ENCODE results near the gene FRG2. TPM values are rescaled to one million over a fixed set of nuclear protein-coding genes. Genes with fewer than 3 reads are reported as not detected.

FRG2 gene
- total and polyA plus RNA-seq, 2 experiments from 2014 or later = not detected

DNA sequence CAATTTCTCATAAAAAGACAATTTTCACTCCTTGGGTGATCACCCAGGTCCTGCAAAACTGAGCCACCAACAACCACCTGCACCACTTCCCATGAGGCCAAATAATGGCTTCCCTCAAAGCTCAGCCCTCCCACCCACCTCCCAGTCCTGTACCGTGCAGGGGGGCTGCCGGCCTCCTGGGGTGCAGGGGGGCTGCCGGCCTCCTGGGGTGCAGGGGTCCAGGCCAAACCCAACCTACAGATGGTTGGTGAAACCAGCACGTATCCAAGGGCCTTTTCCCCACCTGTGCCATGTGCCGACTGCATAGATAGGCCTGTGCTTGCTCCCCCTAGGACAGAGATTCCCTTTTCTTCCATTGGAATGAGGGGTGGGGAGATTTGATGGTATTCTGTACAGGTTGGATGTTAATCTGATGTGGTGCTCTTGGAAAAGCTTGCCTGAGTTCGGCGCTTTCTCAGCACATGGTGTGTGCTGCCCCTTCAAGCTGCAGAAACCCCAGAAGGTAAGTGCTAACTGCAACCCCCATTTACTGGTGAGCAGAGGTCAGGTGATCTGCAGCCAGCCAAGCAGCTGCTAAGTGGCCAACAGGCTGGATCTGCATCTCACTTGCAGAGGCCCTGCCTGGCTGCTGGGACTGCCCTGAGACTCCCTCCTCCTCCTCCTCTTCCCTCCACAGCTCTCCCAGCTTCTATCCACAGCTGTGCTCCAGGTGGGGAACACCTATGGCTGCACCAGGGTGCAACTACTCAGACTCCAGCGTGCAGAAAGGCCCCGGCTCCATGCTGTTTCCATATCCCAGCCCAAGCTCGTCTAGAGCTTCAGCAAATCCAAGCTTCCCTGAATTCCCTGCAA is 47.6 kb downstream of the FRG2 start:
- WGBS (ENCODE audit: low lambda C conversion rate, missing lambda C conversion rate) = 60% methylated on average over 10 of the region's 10 CpGs
- Histone ChIP-seq H3K36me3 (replicated peaks; ENCODE audit: insufficient read depth, low read depth) (no peaks in the 10 kb centered on the region), H3K79me2 (no peaks in the 10 kb centered on the region), H3K9me2 (replicated peaks; ENCODE audit: insufficient read depth) (no peaks in the 10 kb centered on the region), H3K27ac (no peak overlapping the region), H3K4me2 (no peak overlapping the region), H4K20me1 (ENCODE audit: insufficient read depth, poor library complexity, severe bottlenecking) (no peaks in the 10 kb centered on the region), H3K4me1 (ENCODE audit: insufficient read depth) (no peaks in the 10 kb centered on the region), H3K27me3 (no peaks in the 10 kb centered on the region), H2AFZ (no peak overlapping the region), H3K4me3 (no peak overlapping the region), H3K9me3 (ENCODE audit: low read depth) (no peaks in the 10 kb centered on the region)
- DNase-seq (ENCODE audit: low spot score) = no peak
- TF ChIP-seq, protein P1, sequence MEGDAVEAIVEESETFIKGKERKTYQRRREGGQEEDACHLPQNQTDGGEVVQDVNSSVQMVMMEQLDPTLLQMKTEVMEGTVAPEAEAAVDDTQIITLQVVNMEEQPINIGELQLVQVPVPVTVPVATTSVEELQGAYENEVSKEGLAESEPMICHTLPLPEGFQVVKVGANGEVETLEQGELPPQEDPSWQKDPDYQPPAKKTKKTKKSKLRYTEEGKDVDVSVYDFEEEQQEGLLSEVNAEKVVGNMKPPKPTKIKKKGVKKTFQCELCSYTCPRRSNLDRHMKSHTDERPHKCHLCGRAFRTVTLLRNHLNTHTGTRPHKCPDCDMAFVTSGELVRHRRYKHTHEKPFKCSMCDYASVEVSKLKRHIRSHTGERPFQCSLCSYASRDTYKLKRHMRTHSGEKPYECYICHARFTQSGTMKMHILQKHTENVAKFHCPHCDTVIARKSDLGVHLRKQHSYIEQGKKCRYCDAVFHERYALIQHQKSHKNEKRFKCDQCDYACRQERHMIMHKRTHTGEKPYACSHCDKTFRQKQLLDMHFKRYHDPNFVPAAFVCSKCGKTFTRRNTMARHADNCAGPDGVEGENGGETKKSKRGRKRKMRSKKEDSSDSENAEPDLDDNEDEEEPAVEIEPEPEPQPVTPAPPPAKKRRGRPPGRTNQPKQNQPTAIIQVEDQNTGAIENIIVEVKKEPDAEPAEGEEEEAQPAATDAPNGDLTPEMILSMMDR (IDR thresholded peaks at IDR 0.05; ENCODE audit: poor library complexity) = no peak
- TF ChIP-seq EZH2phosphoT487 (IDR thresholded peaks at IDR 0.05; ENCODE audit: low read depth, severe bottlenecking, unreplicated experiment) (no peak), EZH2 (IDR thresholded peaks at IDR 0.05; ENCODE audit: borderline replicate concordance) (no peak)

Small RNA genes within 50 kb of the gene (small RNA-seq; reads per million reads assigned to genes)
- not detected for gene RNA5SP174
- gene RNA5SP175 = 0.53 reads per million, percentile 42 among the genes with 10 or more reads in this experiment

Other genes with a start within 250 kb of the FRG2 start
- 33.8 and 35.6 TPM in 2 replicates for gene FRG1, start 86.4 kb downstream of the FRG2 start, total RNA-seq
- gene FRG1, start 86.4 kb downstream of the FRG2 start, polyA plus RNA-seq = 27.8 and 29.6 TPM in 2 replicates
- gene DBET, start 37.2 kb upstream of the FRG2 start, total RNA-seq = not detected in 2 replicates
- not detected in 2 replicates for gene DBET, start 37.2 kb upstream of the FRG2 start, polyA plus RNA-seq
- gene DUX4, start 146.5 kb upstream of the FRG2 start, total RNA-seq = not detected in 2 replicates
- not detected in 2 replicates for gene DUX4, start 146.5 kb upstream of the FRG2 start, polyA plus RNA-seq